ENCODE measurements around the gene DSTYK. TPM values are rescaled to one million over a fixed set of nuclear protein-coding genes. Genes with fewer than 3 reads are reported as not detected.
"Not testable (repeated sequence)": the region's sequence is repeated elsewhere in the genome, so short reads cannot be mapped to it uniquely, and the experiment has no call there.

The DSTYK gene
- total RNA-seq, 1 donor from 2014 or later: 9.6 TPM

DNA sequence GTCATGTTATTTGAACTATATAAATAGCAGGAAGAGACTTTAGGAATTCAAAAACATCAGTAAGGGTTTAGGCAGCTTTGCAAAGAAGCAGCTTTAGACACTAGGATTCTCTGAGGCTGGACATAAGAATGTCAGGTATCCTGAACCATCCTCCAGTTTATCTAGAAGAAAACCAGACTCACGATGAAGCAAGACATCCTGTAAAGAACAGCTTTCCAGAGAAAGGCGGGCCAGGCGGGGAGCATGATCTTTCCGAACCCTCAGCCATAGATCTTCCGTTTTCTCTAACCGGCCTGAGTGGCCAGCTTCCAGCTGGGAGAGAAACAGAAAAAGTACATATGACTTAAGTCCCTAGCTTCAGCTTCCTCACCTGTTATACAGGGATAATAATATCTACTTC lies 50.4 kb downstream of the DSTYK start:
- POLR2A ChIA-PET: no interaction called here
- intact Hi-C loops (cut with micrococcal nuclease): no loop called here
- H3K27ac Mint-ChIP-seq: no peak overlapping the region

DNA sequence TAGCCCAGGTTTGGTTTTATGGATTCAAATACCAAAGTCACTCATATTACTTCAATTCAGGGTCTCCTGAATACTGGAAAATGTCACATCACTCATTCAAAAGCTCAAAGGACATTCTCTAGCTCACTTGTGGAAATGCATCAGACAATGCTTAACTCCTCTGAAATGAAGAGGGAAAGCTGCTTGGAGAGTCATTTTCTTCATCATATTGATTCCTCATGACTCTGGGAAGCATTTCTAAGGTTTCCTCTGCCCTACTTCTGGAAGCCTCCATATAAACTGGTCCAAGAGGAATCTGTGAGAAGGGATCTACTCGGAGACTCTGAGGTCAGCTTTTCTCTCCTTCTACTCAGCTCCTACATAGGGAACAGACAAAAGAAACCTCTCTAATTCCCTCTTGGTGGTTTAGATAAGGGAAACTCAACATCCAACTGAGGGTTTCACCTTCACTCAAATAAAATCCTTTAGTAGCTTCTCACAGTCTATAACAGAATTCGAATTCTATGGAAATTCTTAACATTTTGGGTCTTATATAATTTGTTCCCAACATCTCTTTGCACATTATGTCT lies 53.4 kb downstream of the DSTYK start:
- POLR2A ChIA-PET: interaction anchor here (0.5 kb wide), 1 partner anchor 48 kb away, joined by 3 read pairs; no protein-coding TSS in a partner anchor

More for the DNA sequence above, 50.4 kb downstream of the DSTYK start:
- CTCF ChIA-PET: interaction anchor here (1.2 kb wide), 1 partner anchor 95 kb away, joined by 3 read pairs; no protein-coding TSS in a partner anchor
- ATAC-seq (ENCODE audit: low read depth) (no peak), DNase-seq (no peak)
- Mint-ChIP-seq H3K36me3 (ENCODE audit: low read depth) (peaks cover 88% of the 10 kb centered on the region), H3K4me1 (no peaks in the 10 kb centered on the region), H3K9me3 (peaks cover 10% of the 10 kb centered on the region), H3K27me3 (no peaks in the 10 kb centered on the region), H3K4me3 (no peak overlapping the region)
- TF ChIP-seq, protein P1, sequence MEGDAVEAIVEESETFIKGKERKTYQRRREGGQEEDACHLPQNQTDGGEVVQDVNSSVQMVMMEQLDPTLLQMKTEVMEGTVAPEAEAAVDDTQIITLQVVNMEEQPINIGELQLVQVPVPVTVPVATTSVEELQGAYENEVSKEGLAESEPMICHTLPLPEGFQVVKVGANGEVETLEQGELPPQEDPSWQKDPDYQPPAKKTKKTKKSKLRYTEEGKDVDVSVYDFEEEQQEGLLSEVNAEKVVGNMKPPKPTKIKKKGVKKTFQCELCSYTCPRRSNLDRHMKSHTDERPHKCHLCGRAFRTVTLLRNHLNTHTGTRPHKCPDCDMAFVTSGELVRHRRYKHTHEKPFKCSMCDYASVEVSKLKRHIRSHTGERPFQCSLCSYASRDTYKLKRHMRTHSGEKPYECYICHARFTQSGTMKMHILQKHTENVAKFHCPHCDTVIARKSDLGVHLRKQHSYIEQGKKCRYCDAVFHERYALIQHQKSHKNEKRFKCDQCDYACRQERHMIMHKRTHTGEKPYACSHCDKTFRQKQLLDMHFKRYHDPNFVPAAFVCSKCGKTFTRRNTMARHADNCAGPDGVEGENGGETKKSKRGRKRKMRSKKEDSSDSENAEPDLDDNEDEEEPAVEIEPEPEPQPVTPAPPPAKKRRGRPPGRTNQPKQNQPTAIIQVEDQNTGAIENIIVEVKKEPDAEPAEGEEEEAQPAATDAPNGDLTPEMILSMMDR (IDR thresholded peaks at IDR 0.05): no peak

DNA sequence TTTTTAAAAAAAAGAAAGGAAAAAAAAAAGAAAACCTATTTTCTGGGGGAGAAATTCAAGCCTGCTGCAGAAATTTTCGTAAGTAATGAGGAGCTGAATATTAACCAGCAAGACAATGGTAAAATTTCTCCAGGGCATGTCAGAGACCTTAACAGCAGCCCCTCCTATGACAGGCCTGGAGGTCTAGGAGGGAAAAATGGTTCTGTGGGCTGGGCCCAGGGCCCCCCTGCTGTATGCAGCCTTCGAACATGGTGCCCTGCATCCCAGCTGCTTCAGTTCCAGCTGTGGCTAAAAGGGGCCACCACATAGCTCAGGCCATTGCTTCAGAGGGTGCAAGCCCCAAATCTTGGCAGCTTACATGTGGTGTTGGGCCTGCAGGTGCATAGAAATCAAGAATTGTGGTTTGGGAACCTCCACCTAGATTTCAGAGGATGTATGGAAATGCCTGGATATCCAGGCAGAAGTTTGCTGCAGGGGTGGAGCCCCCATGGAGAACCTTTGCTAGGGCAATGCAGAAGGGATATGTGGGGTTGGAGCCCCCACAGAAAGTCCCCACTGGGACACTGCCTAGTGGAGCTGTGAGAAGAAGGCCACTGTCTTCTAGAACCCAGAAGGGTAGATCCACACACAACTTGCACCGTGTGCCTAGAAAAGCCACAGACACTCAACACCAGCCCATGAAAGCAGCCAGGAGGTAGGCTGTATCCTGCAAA lies 55.7 kb downstream of the DSTYK start:
- H3K36me3 Mint-ChIP-seq (ENCODE audit: low read depth): peaks cover 77% of the 10 kb centered on the region
- intact Hi-C loops (cut with micrococcal nuclease); H3K4me1 Mint-ChIP-seq; POLR2A ChIA-PET; DNase-seq; H3K27me3 Mint-ChIP-seq; H3K27ac Mint-ChIP-seq; H3K4me3 Mint-ChIP-seq; ATAC-seq (ENCODE audit: low read depth): not testable (repeated sequence)
- H3K9me3 Mint-ChIP-seq: peaks cover 13% of the 10 kb centered on the region
- CTCF ChIA-PET: interaction anchor here (0.6 kb wide), 1 partner anchor 177 kb away, joined by 3 read pairs; no protein-coding TSS in a partner anchor

More for the DNA sequence above, 53.4 kb downstream of the DSTYK start:
- Mint-ChIP-seq H3K27ac (no peak overlapping the region), H3K36me3 (ENCODE audit: low read depth) (peaks cover 94% of the 10 kb centered on the region), H3K9me3 (peaks cover 13% of the 10 kb centered on the region), H3K27me3 (no peaks in the 10 kb centered on the region), H3K4me1 (no peaks in the 10 kb centered on the region), H3K4me3 (no peak overlapping the region)
- TF ChIP-seq, protein P1 (IDR thresholded peaks at IDR 0.05): no peak
- intact Hi-C loops (cut with micrococcal nuclease): no loop called here
- DNase-seq (no peak), ATAC-seq (ENCODE audit: low read depth) (no peak)
- CTCF ChIA-PET: interaction anchor here (0.6 to 1.4 kb wide), 3 partner anchors 17 to 98 kb away, joined by 3 to 5 read pairs (median 5); no protein-coding TSS in a partner anchor

DNA sequence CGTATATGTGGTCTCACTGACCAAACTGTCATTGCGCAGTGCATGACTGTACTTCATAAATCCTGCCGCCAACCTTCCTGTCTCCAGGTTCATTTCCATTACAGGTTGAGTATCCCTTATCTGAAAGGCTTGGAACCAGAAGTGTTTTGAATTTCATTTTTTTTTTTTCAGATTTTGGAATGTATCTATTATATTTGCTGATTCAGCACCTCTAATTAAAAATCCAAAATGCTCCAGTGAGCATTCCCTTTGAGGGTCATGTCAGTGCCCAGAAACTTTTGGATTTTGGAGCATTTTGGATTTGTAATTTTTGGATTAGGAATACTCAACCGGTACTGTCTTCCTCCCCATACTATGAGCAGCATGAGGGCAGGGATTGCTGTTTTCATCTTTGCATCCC lies 59.0 kb downstream of the DSTYK start:
- intact Hi-C loops (cut with micrococcal nuclease): no loop called here
- CTCF ChIA-PET: interaction anchor here (0.6 kb wide), 1 partner anchor 11 kb away, joined by 3 read pairs; no protein-coding TSS in a partner anchor
- no peak overlapping the region for H3K27ac Mint-ChIP-seq
- H3K4me1 Mint-ChIP-seq: no peaks in the 10 kb centered on the region
- no peak overlapping the region for H3K4me3 Mint-ChIP-seq
- ATAC-seq (ENCODE audit: low read depth) (no peak), DNase-seq (no peak)
- peaks cover 11% of the 10 kb centered on the region for H3K9me3 Mint-ChIP-seq
- no peaks in the 10 kb centered on the region for H3K27me3 Mint-ChIP-seq
- POLR2A ChIA-PET: no interaction called here
- TF ChIP-seq, protein P1 (IDR thresholded peaks at IDR 0.05): no peak
- peaks cover 71% of the 10 kb centered on the region for H3K36me3 Mint-ChIP-seq (ENCODE audit: low read depth)

DNA sequence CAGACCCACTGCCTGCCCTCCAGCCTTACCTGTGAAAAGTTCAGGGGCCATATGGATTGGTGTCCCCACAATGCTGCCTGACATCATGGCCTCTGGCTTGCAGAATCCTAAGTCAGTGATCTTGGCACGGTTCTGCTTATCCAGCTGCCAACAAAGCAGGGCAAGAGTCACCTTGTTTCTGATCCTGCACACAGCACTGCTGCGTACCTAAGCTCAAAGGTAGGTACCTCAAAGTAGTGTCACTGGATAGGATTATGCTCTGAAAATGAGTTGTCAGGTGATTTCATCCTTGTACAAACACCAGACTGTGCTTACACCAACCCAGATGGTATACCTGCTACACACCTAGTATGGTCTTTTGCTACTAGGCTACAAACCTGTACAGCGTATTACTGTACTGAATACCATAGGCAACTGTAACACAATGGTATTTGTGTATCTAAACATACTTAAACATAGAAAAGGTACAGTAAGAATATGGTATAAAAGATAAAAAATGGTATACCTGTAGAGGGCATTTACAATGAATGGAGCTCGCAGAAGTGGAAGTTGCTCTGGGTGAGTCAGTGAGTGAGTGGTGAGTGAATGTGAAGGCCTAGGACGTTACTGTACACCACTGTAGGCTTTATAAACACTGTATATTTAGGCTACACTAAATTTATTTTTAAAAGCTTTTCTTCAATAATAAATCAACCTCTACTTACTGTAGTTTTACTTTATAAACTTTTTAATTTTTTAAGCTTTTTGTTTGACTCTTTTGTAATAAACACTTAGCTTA lies 60.7 kb downstream of the DSTYK start:
- POLR2A ChIA-PET: no interaction called here
- ATAC-seq (ENCODE audit: low read depth) (no peak), DNase-seq (no peak)
- CTCF ChIA-PET: interaction anchor here (1.4 kb wide), 2 partner anchors 10 to 106 kb away, joined by 3 to 6 read pairs; no protein-coding TSS in a partner anchor
- no peaks in the 10 kb centered on the region for H3K27me3 Mint-ChIP-seq
- H3K9me3 Mint-ChIP-seq: peaks cover 2% of the 10 kb centered on the region
- TF ChIP-seq, protein P1 (IDR thresholded peaks at IDR 0.05): no peak
- H3K4me3 Mint-ChIP-seq: no peak overlapping the region
- peaks cover 67% of the 10 kb centered on the region for H3K36me3 Mint-ChIP-seq (ENCODE audit: low read depth)
- intact Hi-C loops (cut with micrococcal nuclease): no loop called here
- H3K4me1 Mint-ChIP-seq: no peaks in the 10 kb centered on the region
- H3K27ac Mint-ChIP-seq: no peak overlapping the region
